Immature natural killer cell (primary cell): ENCODE measurements around the gene TMEM145. TPM values are rescaled to one million over a fixed set of nuclear protein-coding genes. Genes with fewer than 3 reads are reported as not detected.
"Not testable (repeated sequence)": the region's sequence is repeated elsewhere in the genome, so short reads cannot be mapped to it uniquely, and the experiment has no call there.

Source experiments
- DNase-seq, 3 donors: peaks; one replicate each; pipeline ENCODE4 v3.0.0; 2022; ENCODE audit warnings: mixed read lengths in 1 of 3
- H3K27ac Mint-ChIP-seq, 6 donors: one replicate each; pipeline ENCODE4 v1.8.0; 2020; ENCODE audit warnings: mixed read lengths in 6 of 6, mild to moderate bottlenecking in 5 of 6, inconsistent platforms in 4 of 6, moderate library complexity in 3 of 6
- H3K27me3 Mint-ChIP-seq, 3 donors: one replicate each; pipeline ENCODE4 v1.8.0; 2020 to 2021; ENCODE audit warnings: low read depth in 3 of 3, mild to moderate bottlenecking in 3 of 3, mixed read lengths in 3 of 3, moderate library complexity in 3 of 3, inconsistent platforms in 1 of 3
- H3K36me3 Mint-ChIP-seq, 3 donors: one replicate each; pipeline ENCODE4 v1.8.0; 2020; ENCODE audit warnings: mixed read lengths in 3 of 3, inconsistent platforms in 2 of 3, mild to moderate bottlenecking in 2 of 3
- H3K4me1 Mint-ChIP-seq, 2 donors: one replicate each; pipeline ENCODE4 v1.8.0; 2020; ENCODE audit warnings: inconsistent platforms in 2 of 2, mild to moderate bottlenecking in 2 of 2, mixed read lengths in 2 of 2, moderate library complexity in 1 of 2
- H3K4me3 Mint-ChIP-seq, 5 donors: one replicate each; pipeline ENCODE4 v1.8.0; 2020; ENCODE audit warnings: mild to moderate bottlenecking in 5 of 5, mixed read lengths in 5 of 5, inconsistent platforms in 3 of 5, moderate library complexity in 3 of 5
- H3K9me3 Mint-ChIP-seq, 6 donors: one replicate each; pipeline ENCODE4 v1.8.0; 2020; ENCODE audit warnings: mild to moderate bottlenecking in 6 of 6, mixed read lengths in 6 of 6, inconsistent platforms in 4 of 6, moderate library complexity in 3 of 6
- polyA plus RNA-seq, 3 donors: library from polyadenylated mRNA; unstranded; fragments of 300-500 nt; fragmentation: Illumina TruSeq; gene quantifications; one replicate each; pipeline ENCODE4 v1.2.3, GENCODE V29; 2021

TMEM145 gene
- polyA plus RNA-seq, result not detected

- Mint-ChIP-seq H3K9me3 (no peaks in the 10 kb centered on the region), H3K4me3 (peak within 1 kb of the TSS; percentile 54 to 73 (median 68)), H3K27ac (no peak within 1 kb of the TSS), H3K4me1 (peaks cover 32% of the 10 kb centered on the region in 2 donors), H3K27me3 (peaks cover 10 to 18% (median 15%) of the 10 kb centered on the region in 3 donors), H3K36me3 (no peaks in the 10 kb centered on the region)
- peak in 2 of 3 donors; percentile 28 to 38 for DNase-seq
Observed at GRCh38 chr19:42313096-42313839, at the start of gene TMEM145. TSS of gene TMEM145 (plus strand) at chr19:42313309. CDS start at chr19:42313377, 68 bp downstream.

DNA sequence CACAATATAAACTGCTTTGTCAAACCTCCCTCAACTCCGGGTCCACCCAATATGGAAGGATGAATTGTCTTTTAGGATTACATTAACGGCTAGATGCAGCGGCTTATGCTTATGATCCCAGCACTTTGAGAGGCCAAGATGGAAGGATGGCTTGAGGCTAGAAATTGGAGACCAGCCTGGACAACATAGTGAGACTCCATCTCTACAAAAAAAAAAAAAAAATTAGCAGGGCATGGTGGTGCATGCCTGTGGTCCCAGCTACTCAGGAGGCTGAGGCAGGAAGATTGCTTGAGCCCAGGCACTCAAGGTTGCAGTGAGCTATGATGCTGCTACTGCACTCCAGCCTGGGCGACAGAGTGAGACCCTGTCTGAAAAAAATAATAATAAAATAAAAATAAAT lies 47.0 kb upstream of the TMEM145 start:
- DNase-seq, H3K9me3 Mint-ChIP-seq, H3K27me3 Mint-ChIP-seq, H3K27ac Mint-ChIP-seq, H3K4me3 Mint-ChIP-seq, H3K36me3 Mint-ChIP-seq: not testable (repeated sequence)
- H3K4me1 Mint-ChIP-seq, result peaks cover 0 to 16% of the 10 kb centered on the region in 2 donors

DNA sequence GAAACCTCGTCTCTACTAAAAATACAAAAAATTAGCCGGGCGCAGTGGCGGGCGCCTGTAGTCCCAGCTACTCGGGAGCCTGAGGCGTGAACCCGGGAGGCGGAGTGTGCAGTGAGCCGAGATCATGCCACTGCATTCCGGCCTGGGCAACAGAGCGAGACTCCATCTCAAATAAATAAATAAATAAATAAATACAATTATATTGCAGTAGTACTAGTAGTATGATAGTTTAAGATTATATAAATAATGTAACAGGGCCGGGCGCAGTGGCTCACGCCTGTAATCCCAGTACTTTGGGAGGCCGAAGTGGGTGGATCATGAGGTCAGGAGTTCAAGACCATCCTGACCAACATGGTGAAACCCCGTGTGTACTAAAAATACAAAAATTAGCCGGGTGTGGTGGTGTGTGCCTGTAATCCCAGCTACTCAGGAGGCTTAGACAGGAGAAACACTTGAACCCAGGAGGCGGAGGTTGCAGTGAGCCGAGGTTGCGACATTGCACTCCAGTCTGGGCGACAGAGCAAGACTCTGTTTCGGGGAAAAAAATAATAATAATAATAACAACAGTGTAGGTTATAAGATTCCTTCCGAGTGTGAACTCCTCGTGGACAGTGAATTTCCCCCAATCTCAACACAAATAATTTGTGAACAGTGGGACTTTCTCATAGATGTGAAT lies 46.0 kb upstream of the TMEM145 start:
- DNase-seq, H3K4me3 Mint-ChIP-seq, H3K9me3 Mint-ChIP-seq, H3K36me3 Mint-ChIP-seq, H3K27ac Mint-ChIP-seq: not testable (repeated sequence)
- Mint-ChIP-seq H3K4me1 (peaks cover 0 to 22% of the 10 kb centered on the region in 2 donors), H3K27me3 (peaks cover 3 to 12% (median 5%) of the 10 kb centered on the region in 3 donors)

DNA sequence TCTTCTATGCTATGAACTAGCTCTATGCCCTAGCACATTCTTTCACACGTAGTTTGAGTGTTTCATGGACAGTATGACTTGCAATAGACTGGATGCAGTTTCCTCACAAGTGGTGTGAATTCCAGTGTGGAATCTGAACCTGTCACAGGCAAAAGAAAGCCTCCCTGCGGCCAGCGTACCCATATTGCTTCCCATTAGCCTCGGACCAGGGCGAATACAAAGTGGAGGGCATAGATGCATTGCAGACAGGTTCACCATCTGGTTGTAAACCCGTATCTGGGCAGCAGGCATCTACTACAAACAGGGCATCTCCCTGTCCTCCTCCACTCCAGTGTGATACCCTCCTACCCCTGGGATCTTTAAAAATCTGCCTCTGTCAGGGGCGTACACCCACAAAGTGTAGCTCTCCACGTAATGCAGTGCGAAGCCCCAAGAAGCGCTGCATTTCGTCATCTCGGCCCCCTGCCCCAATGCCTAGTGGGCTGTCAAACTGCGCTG lies 45.4 kb upstream of the TMEM145 start:
- Mint-ChIP-seq H3K27ac (no peak overlapping the region), H3K9me3 (no peaks in the 10 kb centered on the region), H3K36me3 (no peaks in the 10 kb centered on the region), H3K27me3 (peaks cover 3 to 12% (median 5%) of the 10 kb centered on the region in 3 donors), H3K4me3 (no peak overlapping the region), H3K4me1 (peaks cover 0 to 22% of the 10 kb centered on the region in 2 donors)
- DNase-seq, result no peak

GRCh38 chr19:42268142-42268703 lies 44.9 kb upstream of the TMEM145 start:
- Mint-ChIP-seq H3K4me3 (no peak overlapping the region), H3K4me1 (peaks cover 0 to 22% of the 10 kb centered on the region in 2 donors), H3K36me3 (no peaks in the 10 kb centered on the region), H3K27ac (no peak overlapping the region), H3K27me3 (peaks cover 3 to 12% (median 5%) of the 10 kb centered on the region in 3 donors), H3K9me3 (no peaks in the 10 kb centered on the region)
- DNase-seq, result peak; percentile 100

GRCh38 chr19:42268704-42269477 lies 44.2 kb upstream of the TMEM145 start, which contains the start of gene CIC:
TSS of gene CIC (plus strand) at chr19:42269252. CDS start at chr19:42271784, 2,532 bp downstream.
- H3K4me3 Mint-ChIP-seq, result peak within 1 kb of the TSS in 2 of 5 donors; percentile 90 to 95
- peak within 1 kb of the TSS in 2 of 6 donors; percentile 97 to 99 for H3K27ac Mint-ChIP-seq
- peak; percentile 99 to 100 (median 100) for DNase-seq
- H3K9me3 Mint-ChIP-seq, result no peaks in the 10 kb centered on the region
- H3K4me1 Mint-ChIP-seq, result peaks cover 0 to 22% of the 10 kb centered on the region in 2 donors
- peaks cover 3 to 12% (median 5%) of the 10 kb centered on the region in 3 donors for H3K27me3 Mint-ChIP-seq
- H3K36me3 Mint-ChIP-seq, result no peaks in the 10 kb centered on the region

- Mint-ChIP-seq H3K36me3 (peaks cover 0 to 2% (median 0%) of the 10 kb centered on the region in 3 donors), H3K4me1 (peaks cover 3 to 22% of the 10 kb centered on the region in 2 donors), H3K27me3 (peaks cover 3 to 12% (median 5%) of the 10 kb centered on the region in 3 donors), H3K27ac (peak overlapping the region in 2 of 6 donors; percentile 97 to 99), H3K4me3 (peak overlapping the region in 2 of 5 donors; percentile 90 to 95), H3K9me3 (no peaks in the 10 kb centered on the region)
- DNase-seq, result no peak
Observed at GRCh38 chr19:42269478-42270345, 43.4 kb upstream of the TMEM145 start.

DNA sequence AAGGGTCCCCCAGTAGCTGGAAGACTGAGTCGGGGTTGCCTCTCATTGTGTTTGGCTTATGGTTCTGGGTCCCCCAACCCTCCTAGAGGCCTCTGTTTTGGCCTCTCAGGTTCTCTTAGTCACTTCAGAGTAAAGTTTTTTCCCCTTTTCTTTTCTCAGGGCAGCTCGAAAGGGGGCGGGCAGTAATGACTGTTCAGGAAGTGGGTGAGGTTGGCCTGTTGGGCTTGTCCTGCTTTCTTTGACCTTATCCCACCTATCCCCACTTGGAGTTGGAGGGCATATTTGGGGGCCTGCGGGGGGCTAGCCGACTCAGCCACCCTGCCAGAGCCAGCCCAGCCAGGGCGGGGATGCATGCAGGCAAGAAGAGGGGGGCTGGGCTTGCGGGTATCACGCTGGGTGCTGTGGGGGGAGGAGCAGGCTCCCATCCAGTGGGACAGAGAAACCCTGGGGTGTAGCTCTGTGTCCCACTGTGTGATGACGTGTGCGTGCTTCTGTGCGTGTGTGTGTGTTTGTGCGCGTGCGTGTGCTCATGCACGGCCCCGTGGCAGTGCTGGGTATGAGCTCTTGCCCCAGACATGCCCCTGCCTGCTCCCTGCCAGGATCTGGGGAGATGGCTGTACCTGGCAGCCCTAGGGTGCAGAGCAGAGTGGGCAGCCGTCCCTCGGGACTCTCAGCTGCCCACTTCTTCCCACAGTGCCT lies 42.6 kb upstream of the TMEM145 start:
- Mint-ChIP-seq H3K4me1 (peaks cover 8 to 28% of the 10 kb centered on the region in 2 donors), H3K36me3 (peaks cover 0 to 8% (median 0%) of the 10 kb centered on the region in 3 donors), H3K9me3 (no peaks in the 10 kb centered on the region), H3K27me3 (peaks cover 3 to 12% (median 5%) of the 10 kb centered on the region in 3 donors), H3K4me3 (peak overlapping the region in 2 of 5 donors; percentile 90 to 95), H3K27ac (peak overlapping the region in 2 of 6 donors; percentile 97 to 99)
- peak; percentile 66 to 71 (median 68) for DNase-seq

GRCh38 chr19:42271045-42271419 lies 42.1 kb upstream of the TMEM145 start:
- Mint-ChIP-seq H3K27me3 (peaks cover 3 to 12% (median 5%) of the 10 kb centered on the region in 3 donors), H3K4me3 (peak overlapping the region in 4 of 5 donors; percentile 60 to 67 (median 63)), H3K9me3 (no peaks in the 10 kb centered on the region), H3K4me1 (peaks cover 12 to 32% of the 10 kb centered on the region in 2 donors), H3K27ac (peak overlapping the region in 4 of 6 donors; percentile 87 to 97 (median 90)), H3K36me3 (peaks cover 0 to 11% (median 2%) of the 10 kb centered on the region in 3 donors)
- DNase-seq, result no peak

DNA sequence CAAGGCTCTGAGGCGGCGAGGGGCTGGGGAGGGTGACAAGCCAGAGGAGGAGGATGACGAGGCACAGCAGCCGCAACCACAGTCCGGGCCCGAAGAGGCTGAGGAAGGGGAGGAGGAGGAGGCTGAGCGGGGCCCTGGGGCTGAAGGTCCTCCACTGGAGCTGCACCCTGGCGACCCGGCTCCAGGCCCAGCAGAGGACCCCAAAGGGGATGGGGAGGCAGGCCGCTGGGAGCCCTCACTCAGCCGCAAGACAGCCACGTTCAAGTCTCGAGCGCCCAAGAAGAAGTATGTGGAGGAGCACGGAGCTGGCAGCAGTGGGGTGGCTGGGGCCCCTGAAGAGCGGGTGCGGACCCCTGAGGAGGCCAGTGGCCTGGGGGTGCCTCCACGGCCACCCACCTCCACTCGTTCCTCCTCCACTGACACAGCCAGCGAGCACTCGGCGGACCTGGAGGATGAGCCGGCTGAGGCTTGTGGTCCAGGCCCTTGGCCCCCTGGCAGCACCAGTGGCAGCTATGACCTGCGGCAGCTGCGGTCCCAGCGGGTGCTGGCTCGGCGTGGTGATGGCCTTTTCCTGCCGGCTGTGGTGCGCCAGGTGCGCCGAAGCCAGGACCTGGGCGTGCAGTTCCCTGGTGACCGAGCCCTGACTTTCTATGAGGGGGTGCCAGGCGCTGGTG lies 41.1 kb upstream of the TMEM145 start:
- peak overlapping the region in 1 of 6 donors; percentile 71 for H3K27ac Mint-ChIP-seq
- H3K9me3 Mint-ChIP-seq, result no peaks in the 10 kb centered on the region
- no peak overlapping the region for H3K4me3 Mint-ChIP-seq
- no peak for DNase-seq
- peaks cover 0 to 13% (median 4%) of the 10 kb centered on the region in 3 donors for H3K36me3 Mint-ChIP-seq
- peaks cover 16 to 36% of the 10 kb centered on the region in 2 donors for H3K4me1 Mint-ChIP-seq
- H3K27me3 Mint-ChIP-seq, result peaks cover 3 to 11% (median 5%) of the 10 kb centered on the region in 3 donors

DNA sequence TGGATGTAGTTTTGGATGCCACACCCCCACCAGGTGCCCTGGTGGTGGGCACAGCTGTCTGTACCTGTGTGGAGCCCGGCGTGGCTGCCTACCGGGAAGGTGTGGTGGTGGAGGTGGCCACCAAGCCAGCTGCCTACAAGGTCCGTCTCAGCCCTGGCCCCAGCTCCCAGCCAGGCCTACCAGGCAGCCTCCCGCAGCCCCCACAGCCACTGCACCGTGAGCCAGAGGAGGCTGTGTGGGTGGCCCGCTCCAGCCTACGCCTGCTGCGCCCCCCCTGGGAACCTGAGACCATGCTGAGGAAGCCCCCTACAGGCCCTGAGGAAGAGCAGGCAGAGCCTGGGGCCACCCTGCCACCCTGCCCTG lies 40.6 kb upstream of the TMEM145 start:
- Mint-ChIP-seq H3K27me3 (peaks cover 3 to 11% (median 5%) of the 10 kb centered on the region in 3 donors), H3K27ac (no peak overlapping the region), H3K9me3 (no peaks in the 10 kb centered on the region), H3K4me3 (no peak overlapping the region), H3K4me1 (peaks cover 16 to 36% of the 10 kb centered on the region in 2 donors), H3K36me3 (peaks cover 0 to 13% (median 4%) of the 10 kb centered on the region in 3 donors)
- DNase-seq, result no peak
